Osteoblast (primary cell): Measurements from ENCODE around the gene NCAN. TPM values are rescaled to one million over a fixed set of nuclear protein-coding genes. Genes with fewer than 3 reads are reported as not detected.

ENCODE experiments used
- DNase-seq: peaks from one replicate; pipeline ENCODE4 v3.0.0; 2011; ENCODE audit warnings: low spot score, mixed read lengths; ENCODE audit not compliant: insufficient read length; ENCODE audit errors: missing footprints
- H2AFZ ChIP-seq: 2 replicates; pipeline ENCODE4 v1.6.0; 2011; ENCODE audit warnings: mild to moderate bottlenecking, low read length
- H3K27ac ChIP-seq: 2 replicates; pipeline ENCODE4 v1.5.1; 2011; ENCODE audit warnings: mild to moderate bottlenecking, low read depth, low read length, moderate library complexity
- H3K27me3 ChIP-seq: 2 replicates; pipeline ENCODE4 v1.6.0; 2012; ENCODE audit warnings: mild to moderate bottlenecking, control low read depth, inconsistent platforms, low read length, moderate library complexity; ENCODE audit not compliant: insufficient read depth
- H3K36me3 ChIP-seq: 2 replicates; pipeline ENCODE4 v1.5.1; 2011; ENCODE audit warnings: mild to moderate bottlenecking, low read length, control low read depth, moderate library complexity; ENCODE audit not compliant: insufficient read depth
- H3K4me1 ChIP-seq: 2 replicates; pipeline ENCODE4 v1.5.1; 2011; ENCODE audit warnings: mild to moderate bottlenecking, low read length, control low read depth, moderate library complexity; ENCODE audit not compliant: insufficient read depth
- H3K4me2 ChIP-seq: 2 replicates; pipeline ENCODE4 v1.6.0; 2011; ENCODE audit warnings: mild to moderate bottlenecking, low read length; ENCODE audit not compliant: insufficient read depth
- H3K4me3 ChIP-seq: fragments of 200-600 bp; sonication (generic); 3 replicates; pipeline ENCODE4 v1.5.1; 2012; ENCODE audit warnings: mild to moderate bottlenecking, low read length, inconsistent platforms; ENCODE audit not compliant: insufficient read depth
- H3K79me2 ChIP-seq: 2 replicates; pipeline ENCODE4 v1.6.0; 2012; ENCODE audit warnings: mild to moderate bottlenecking, low read length, control low read depth, inconsistent platforms; ENCODE audit not compliant: insufficient read depth
- H3K9me3 ChIP-seq: 2 replicates; pipeline ENCODE4 v1.5.1; 2011; ENCODE audit warnings: low read depth, low read length, control low read depth
- H4K20me1 ChIP-seq: 2 replicates; pipeline ENCODE4 v1.6.0; 2012; ENCODE audit warnings: mild to moderate bottlenecking, low read length, control low read depth; ENCODE audit not compliant: insufficient read depth
- CTCF ChIP-seq: IDR thresholded peaks from 2 replicates; pipeline ENCODE4 v1.5.1; 2011; ENCODE audit warnings: mild to moderate bottlenecking, low read depth, low read length, moderate library complexity; ENCODE audit errors: extremely low read depth
- total RNA-seq: library from RNA; depleted of rRNA; stranded (reverse); fragments of >200 nt; gene quantifications from 2 replicates; pipeline ENCODE4 v1.2.3, GENCODE V29; 2012

The NCAN gene
- total RNA-seq, 1 donor: not detected

GRCh38 chr19:19204181-19204580 is 7.6 kb upstream of the NCAN start:
- H3K79me2 ChIP-seq: peaks cover 8% of the 10 kb centered on the region
- no peak overlapping the region for H2AFZ ChIP-seq
- H3K36me3 ChIP-seq: peaks cover 3% of the 10 kb centered on the region
- DNase-seq: peak; percentile 51
- TF ChIP-seq CTCF: no peak
- no peak overlapping the region for H3K4me3 ChIP-seq
- H3K4me1 ChIP-seq: peaks cover 11% of the 10 kb centered on the region
- H3K27me3 ChIP-seq: peaks cover 4% of the 10 kb centered on the region
- no peak overlapping the region for H3K4me2 ChIP-seq
- H4K20me1 ChIP-seq: no peaks in the 10 kb centered on the region
- H3K27ac ChIP-seq: no peak overlapping the region
- H3K9me3 ChIP-seq: no peaks in the 10 kb centered on the region

- Histone ChIP-seq H3K4me2 (no peak overlapping the region), H3K9me3 (no peaks in the 10 kb centered on the region), H3K79me2 (peaks cover 8% of the 10 kb centered on the region), H3K4me3 (no peak overlapping the region), H3K36me3 (no peaks in the 10 kb centered on the region), H3K27me3 (peaks cover 4% of the 10 kb centered on the region), H3K27ac (no peak overlapping the region), H2AFZ (no peak overlapping the region), H4K20me1 (no peaks in the 10 kb centered on the region), H3K4me1 (peaks cover 11% of the 10 kb centered on the region)
- TF ChIP-seq CTCF: no peak
- DNase-seq: peak; percentile 44
Measured at GRCh38 chr19:19205416-19206410, 6.0 kb upstream of the NCAN start.

GRCh38 chr19:19206938-19207337 is 4.8 kb upstream of the NCAN start:
- Histone ChIP-seq H3K36me3 (no peaks in the 10 kb centered on the region), H3K4me3 (no peak overlapping the region), H2AFZ (no peak overlapping the region), H3K9me3 (no peaks in the 10 kb centered on the region), H3K4me1 (peaks cover 11% of the 10 kb centered on the region), H3K4me2 (no peak overlapping the region), H3K27me3 (peaks cover 13% of the 10 kb centered on the region), H3K79me2 (peaks cover 8% of the 10 kb centered on the region), H3K27ac (no peak overlapping the region), H4K20me1 (no peaks in the 10 kb centered on the region)
- peak; percentile 58 for DNase-seq
- TF ChIP-seq CTCF: no peak
